ENCODE measurements around the gene PCDH9.

PCDH9 gene

DNA sequence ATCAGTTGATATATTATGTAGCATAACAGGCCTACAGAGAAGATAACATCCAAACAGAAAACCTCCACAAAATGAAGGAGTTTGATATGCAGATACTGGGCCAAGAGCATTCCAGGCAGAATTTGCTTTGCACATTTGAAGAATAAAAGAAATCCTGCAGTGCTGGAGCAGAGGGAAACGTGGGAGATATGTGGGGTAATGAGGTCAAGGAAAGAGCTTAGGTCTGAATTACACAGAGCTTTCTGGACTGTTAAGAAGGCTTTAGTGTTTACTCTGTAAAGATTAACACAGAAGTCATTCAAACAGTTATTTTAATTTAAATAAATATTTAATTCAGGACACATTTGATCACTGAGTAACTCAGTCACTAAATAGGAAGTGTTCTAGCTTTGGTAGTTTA is 692.7 kb downstream of the PCDH9 start:
- Histone ChIP-seq H2BK12ac (ENCODE audit: low read length) (no peak overlapping the region), H3K18ac (ENCODE audit: low read length) (no peak overlapping the region), H3K4me2 (ENCODE audit: insufficient read depth, low read length, poor library complexity, severe bottlenecking) (no peak overlapping the region), H3K14ac (ENCODE audit: low read length) (no peak overlapping the region), H2BK15ac (ENCODE audit: low read length) (no peak overlapping the region), H2AK5ac (ENCODE audit: low read depth, low read length) (no peak overlapping the region), H3K23ac (ENCODE audit: low read depth, low read length, poor library complexity) (no peak overlapping the region), H3K27ac (replicated peaks; ENCODE audit: low read length) (no peak overlapping the region), H4K8ac (ENCODE audit: low read depth, low read length) (no peak overlapping the region), H4K91ac (ENCODE audit: low read depth, low read length, poor library complexity) (no peak overlapping the region), H3K4me1 (ENCODE audit: control insufficient read depth in 2 of 2, insufficient read depth in 1 of 2, low read depth in 1 of 2, low read length in 2 of 2) (no peaks in the 10 kb centered on the region), H3K4ac (ENCODE audit: low read length) (no peak overlapping the region), H3K9ac (ENCODE audit: low read depth, low read length, poor library complexity) (no peak overlapping the region), H2BK120ac (ENCODE audit: low read depth, low read length) (no peak overlapping the region), H2AFZ (ENCODE audit: low read length) (no peak overlapping the region), H2BK5ac (ENCODE audit: low read length) (no peak overlapping the region), H3K36me3 (replicated peaks in 1 of 2; ENCODE audit: control insufficient read depth in 2 of 2, insufficient read depth in 2 of 2, low read length in 2 of 2) (no peaks in the 10 kb centered on the region), H3K79me1 (ENCODE audit: low read depth, low read length) (no peaks in the 10 kb centered on the region), H3K4me3 (ENCODE audit: low read length in 2 of 2) (no peak overlapping the region), H3K27me3 (ENCODE audit: control insufficient read depth in 3 of 3, insufficient read depth in 3 of 3, low read depth in 1 of 3, low read length in 3 of 3) (no peaks in the 10 kb centered on the region), H3K9me3 (replicated peaks in 1 of 2; ENCODE audit: control insufficient read depth in 2 of 2, insufficient read depth in 1 of 2, low read depth in 1 of 2, low read length in 2 of 2) (no peaks in the 10 kb centered on the region)
- DNase-seq (ENCODE audit: low spot score): no peak
- no CpG with 5 or more reads among the region's 1 CpG for WGBS, 2 donors (ENCODE audit: extremely low coverage in 2 of 2, insufficient read length in 2 of 2, insufficient replicate concordance in 1 of 2)

DNA sequence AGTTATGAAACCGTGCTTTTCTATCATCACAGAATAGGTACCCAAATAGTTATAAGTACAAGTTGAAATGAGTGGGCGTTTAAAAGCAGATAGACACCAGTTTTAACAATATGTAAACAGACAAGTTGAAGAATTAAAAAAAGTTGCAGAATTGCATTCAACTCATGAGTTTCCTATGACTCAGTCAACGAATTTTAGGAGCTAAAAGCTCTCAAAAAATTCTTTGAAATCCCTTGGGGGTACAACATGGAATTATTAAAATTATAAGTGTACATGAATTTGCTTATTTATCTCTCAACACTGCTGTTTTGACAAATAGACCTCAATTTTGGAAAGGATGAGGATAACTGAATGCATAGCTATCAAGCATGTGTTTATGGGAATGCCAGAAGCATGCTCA is 693.4 kb downstream of the PCDH9 start:
- H3K79me1 ChIP-seq (ENCODE audit: low read depth, low read length): no peaks in the 10 kb centered on the region
- no peak overlapping the region for H3K27ac ChIP-seq (replicated peaks; ENCODE audit: low read length)
- no peak overlapping the region for H3K4me3 ChIP-seq (ENCODE audit: low read length in 2 of 2)
- no peak overlapping the region for H2BK12ac ChIP-seq (ENCODE audit: low read length)
- H3K4ac ChIP-seq (ENCODE audit: low read length): no peak overlapping the region
- no peak overlapping the region for H2BK5ac ChIP-seq (ENCODE audit: low read length)
- H3K27me3 ChIP-seq (ENCODE audit: control insufficient read depth in 3 of 3, insufficient read depth in 3 of 3, low read depth in 1 of 3, low read length in 3 of 3): no peaks in the 10 kb centered on the region
- H3K9ac ChIP-seq (ENCODE audit: low read depth, low read length, poor library complexity): no peak overlapping the region
- H3K23ac ChIP-seq (ENCODE audit: low read depth, low read length, poor library complexity): no peak overlapping the region
- no peak for DNase-seq (ENCODE audit: low spot score)
- H2BK120ac ChIP-seq (ENCODE audit: low read depth, low read length): no peak overlapping the region
- no peak overlapping the region for H2AFZ ChIP-seq (ENCODE audit: low read length)
- H4K8ac ChIP-seq (ENCODE audit: low read depth, low read length): no peak overlapping the region
- no peaks in the 10 kb centered on the region for H3K36me3 ChIP-seq (replicated peaks in 1 of 2; ENCODE audit: control insufficient read depth in 2 of 2, insufficient read depth in 2 of 2, low read length in 2 of 2)
- H2AK5ac ChIP-seq (ENCODE audit: low read depth, low read length): no peak overlapping the region
- WGBS, 2 donors (ENCODE audit: extremely low coverage in 2 of 2, insufficient read length in 2 of 2, insufficient replicate concordance in 1 of 2): no CpG with 5 or more reads among the region's 3 CpGs
- no peak overlapping the region for H2BK15ac ChIP-seq (ENCODE audit: low read length)
- no peaks in the 10 kb centered on the region for H3K9me3 ChIP-seq (replicated peaks in 1 of 2; ENCODE audit: control insufficient read depth in 2 of 2, insufficient read depth in 1 of 2, low read depth in 1 of 2, low read length in 2 of 2)
- H3K4me1 ChIP-seq (ENCODE audit: control insufficient read depth in 2 of 2, insufficient read depth in 1 of 2, low read depth in 1 of 2, low read length in 2 of 2): no peaks in the 10 kb centered on the region
- H3K14ac ChIP-seq (ENCODE audit: low read length): no peak overlapping the region
- no peak overlapping the region for H3K4me2 ChIP-seq (ENCODE audit: insufficient read depth, low read length, poor library complexity, severe bottlenecking)
- H4K91ac ChIP-seq (ENCODE audit: low read depth, low read length, poor library complexity): no peak overlapping the region
- no peak overlapping the region for H3K18ac ChIP-seq (ENCODE audit: low read length)

DNA sequence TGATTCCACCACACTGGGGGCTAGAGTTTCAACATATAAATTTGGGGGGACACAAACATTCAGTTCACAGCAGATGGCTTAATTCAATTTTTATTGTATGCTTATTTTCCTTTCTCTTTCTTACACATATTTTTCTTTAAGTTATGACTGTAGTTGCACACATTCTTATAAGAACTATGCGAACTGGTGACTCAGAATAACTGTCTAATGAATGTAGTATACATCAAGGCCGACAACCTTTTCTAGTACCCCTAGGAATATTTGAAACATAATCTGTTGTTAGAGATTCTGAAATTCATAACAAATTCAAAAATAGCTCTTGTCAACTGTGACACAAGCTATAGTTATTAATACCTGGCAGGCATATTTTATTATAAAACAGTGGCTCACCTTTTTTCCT is 695.6 kb downstream of the PCDH9 start:
- no peak overlapping the region for H3K9ac ChIP-seq (ENCODE audit: low read depth, low read length, poor library complexity)
- H2BK15ac ChIP-seq (ENCODE audit: low read length): no peak overlapping the region
- DNase-seq (ENCODE audit: low spot score): no peak
- H2AK5ac ChIP-seq (ENCODE audit: low read depth, low read length): no peak overlapping the region
- no peak overlapping the region for H4K8ac ChIP-seq (ENCODE audit: low read depth, low read length)
- H3K27me3 ChIP-seq (ENCODE audit: control insufficient read depth in 3 of 3, insufficient read depth in 3 of 3, low read depth in 1 of 3, low read length in 3 of 3): no peaks in the 10 kb centered on the region
- H2BK12ac ChIP-seq (ENCODE audit: low read length): no peak overlapping the region
- H3K4me3 ChIP-seq (ENCODE audit: low read length in 2 of 2): no peak overlapping the region
- no peaks in the 10 kb centered on the region for H3K9me3 ChIP-seq (replicated peaks in 1 of 2; ENCODE audit: control insufficient read depth in 2 of 2, insufficient read depth in 1 of 2, low read depth in 1 of 2, low read length in 2 of 2)
- no peak overlapping the region for H2BK5ac ChIP-seq (ENCODE audit: low read length)
- no peak overlapping the region for H4K91ac ChIP-seq (ENCODE audit: low read depth, low read length, poor library complexity)
- no peak overlapping the region for H3K4me2 ChIP-seq (ENCODE audit: insufficient read depth, low read length, poor library complexity, severe bottlenecking)
- no peak overlapping the region for H2AFZ ChIP-seq (ENCODE audit: low read length)
- H3K79me1 ChIP-seq (ENCODE audit: low read depth, low read length): no peaks in the 10 kb centered on the region
- no peak overlapping the region for H3K18ac ChIP-seq (ENCODE audit: low read length)
- H3K4ac ChIP-seq (ENCODE audit: low read length): no peak overlapping the region
- H3K36me3 ChIP-seq (replicated peaks in 1 of 2; ENCODE audit: control insufficient read depth in 2 of 2, insufficient read depth in 2 of 2, low read length in 2 of 2): no peaks in the 10 kb centered on the region
- no peak overlapping the region for H3K14ac ChIP-seq (ENCODE audit: low read length)
- WGBS, 2 donors (ENCODE audit: extremely low coverage in 2 of 2, insufficient read length in 2 of 2, insufficient replicate concordance in 1 of 2): no CpG with 5 or more reads among the region's 2 CpGs
- no peak overlapping the region for H3K27ac ChIP-seq (replicated peaks; ENCODE audit: low read length)
- no peak overlapping the region for H3K23ac ChIP-seq (ENCODE audit: low read depth, low read length, poor library complexity)
- no peak overlapping the region for H2BK120ac ChIP-seq (ENCODE audit: low read depth, low read length)
- peaks cover 0 to 3% of the 10 kb centered on the region in 2 donors for H3K4me1 ChIP-seq (ENCODE audit: control insufficient read depth in 2 of 2, insufficient read depth in 1 of 2, low read depth in 1 of 2, low read length in 2 of 2)

DNA sequence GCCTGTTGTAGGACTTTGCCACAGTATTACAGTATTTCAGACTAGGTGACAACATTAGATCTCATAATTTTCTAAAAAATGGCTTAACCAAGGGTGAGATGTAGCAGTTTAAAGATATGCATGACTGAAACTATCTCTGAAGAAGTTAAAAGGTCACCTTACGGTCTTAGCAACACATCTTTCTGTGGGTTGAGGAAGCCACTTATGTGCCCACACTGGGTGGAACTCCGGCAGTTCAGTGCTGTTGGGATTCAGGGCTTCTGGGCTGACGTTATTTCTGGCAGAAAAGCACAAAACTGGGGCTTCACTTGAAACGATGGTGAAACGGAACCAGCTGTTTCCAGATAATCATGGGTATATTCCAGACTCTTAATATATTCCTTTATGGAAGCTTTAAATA is 697.3 kb downstream of the PCDH9 start:
- no CpG with 5 or more reads among the region's 5 CpGs for WGBS, 2 donors (ENCODE audit: extremely low coverage in 2 of 2, insufficient read length in 2 of 2, insufficient replicate concordance in 1 of 2)
- H2BK15ac ChIP-seq (ENCODE audit: low read length): no peak overlapping the region
- no peaks in the 10 kb centered on the region for H3K36me3 ChIP-seq (replicated peaks in 1 of 2; ENCODE audit: control insufficient read depth in 2 of 2, insufficient read depth in 2 of 2, low read length in 2 of 2)
- H3K79me1 ChIP-seq (ENCODE audit: low read depth, low read length): no peaks in the 10 kb centered on the region
- no peak overlapping the region for H2BK120ac ChIP-seq (ENCODE audit: low read depth, low read length)
- no peak overlapping the region for H2BK5ac ChIP-seq (ENCODE audit: low read length)
- no peak overlapping the region for H4K91ac ChIP-seq (ENCODE audit: low read depth, low read length, poor library complexity)
- H3K4me3 ChIP-seq (ENCODE audit: low read length in 2 of 2): no peak overlapping the region
- H4K8ac ChIP-seq (ENCODE audit: low read depth, low read length): no peak overlapping the region
- no peak overlapping the region for H2AK5ac ChIP-seq (ENCODE audit: low read depth, low read length)
- H3K27me3 ChIP-seq (ENCODE audit: control insufficient read depth in 3 of 3, insufficient read depth in 3 of 3, low read depth in 1 of 3, low read length in 3 of 3): no peaks in the 10 kb centered on the region
- H3K4me1 ChIP-seq (ENCODE audit: control insufficient read depth in 2 of 2, insufficient read depth in 1 of 2, low read depth in 1 of 2, low read length in 2 of 2): peaks cover 0 to 3% of the 10 kb centered on the region in 2 donors
- H2BK12ac ChIP-seq (ENCODE audit: low read length): no peak overlapping the region
- no peak overlapping the region for H3K4ac ChIP-seq (ENCODE audit: low read length)
- no peak overlapping the region for H3K9ac ChIP-seq (ENCODE audit: low read depth, low read length, poor library complexity)
- H3K23ac ChIP-seq (ENCODE audit: low read depth, low read length, poor library complexity): no peak overlapping the region
- H3K14ac ChIP-seq (ENCODE audit: low read length): no peak overlapping the region
- no peak overlapping the region for H2AFZ ChIP-seq (ENCODE audit: low read length)
- no peak overlapping the region for H3K27ac ChIP-seq (replicated peaks; ENCODE audit: low read length)
- peak overlapping the region; percentile 74 for H3K18ac ChIP-seq (ENCODE audit: low read length)
- no peaks in the 10 kb centered on the region for H3K9me3 ChIP-seq (replicated peaks in 1 of 2; ENCODE audit: control insufficient read depth in 2 of 2, insufficient read depth in 1 of 2, low read depth in 1 of 2, low read length in 2 of 2)
- DNase-seq (ENCODE audit: low spot score): no peak
- no peak overlapping the region for H3K4me2 ChIP-seq (ENCODE audit: insufficient read depth, low read length, poor library complexity, severe bottlenecking)

Data from neuronal stem cell (in vitro differentiated cells).